HUES48 (cell line): ENCODE results near the gene SPECC1.

Experiments
- H3K27ac ChIP-seq: one replicate; pipeline ENCODE4 v1.7.0; 2013; ENCODE audit warnings: low read depth, low read length, inconsistent platforms
- H3K27me3 ChIP-seq: 2 replicates; pipeline ENCODE4 v1.6.1; 2013; ENCODE audit warnings: mild to moderate bottlenecking, low read length; ENCODE audit not compliant: control insufficient read depth, insufficient read depth
- H3K36me3 ChIP-seq: 2 replicates; pipeline ENCODE4 v1.6.1; 2013; ENCODE audit warnings: low read length; ENCODE audit not compliant: control insufficient read depth, insufficient read depth
- H3K4me1 ChIP-seq: 2 replicates; pipeline ENCODE4 v1.6.1; 2013; ENCODE audit warnings: mild to moderate bottlenecking, low read length; ENCODE audit not compliant: control insufficient read depth, insufficient read depth
- H3K4me3 ChIP-seq: 2 replicates; pipeline ENCODE4 v1.5.1; 2013; ENCODE audit warnings: mild to moderate bottlenecking, low read depth, low read length
- H3K9ac ChIP-seq: 2 replicates; pipeline ENCODE4 v1.6.1; 2013; ENCODE audit warnings: mild to moderate bottlenecking, low read depth, low read length, moderate library complexity
- H3K9me3 ChIP-seq: 2 replicates; pipeline ENCODE4 v1.6.1; 2013; ENCODE audit warnings: low read length; ENCODE audit not compliant: control insufficient read depth, insufficient read depth

Gene SPECC1

GRCh38 chr17:20299013-20299412 lies 289.9 kb downstream of the SPECC1 start:
- H3K36me3 ChIP-seq: peaks cover 25% of the 10 kb centered on the region
- no peaks in the 10 kb centered on the region for H3K9me3 ChIP-seq
- H3K4me1 ChIP-seq: no peaks in the 10 kb centered on the region
- no peak overlapping the region for H3K4me3 ChIP-seq
- no peak overlapping the region for H3K27ac ChIP-seq
- H3K27me3 ChIP-seq: no peaks in the 10 kb centered on the region
- H3K9ac ChIP-seq: no peak overlapping the region

GRCh38 chr17:20300436-20300934 lies 291.3 kb downstream of the SPECC1 start:
- no peaks in the 10 kb centered on the region for H3K27me3 ChIP-seq
- no peak overlapping the region for H3K4me3 ChIP-seq
- 0 out of 2 replicates have a peak, but pooled peaks cover 3% of the 10 kb centered on the region for H3K9me3 ChIP-seq
- no peaks in the 10 kb centered on the region for H3K4me1 ChIP-seq
- H3K27ac ChIP-seq: no peak overlapping the region
- peaks cover 25% of the 10 kb centered on the region for H3K36me3 ChIP-seq
- H3K9ac ChIP-seq: no peak overlapping the region

GRCh38 chr17:20302246-20302917 lies 293.2 kb downstream of the SPECC1 start:
- Histone ChIP-seq H3K36me3 (peaks cover 35% of the 10 kb centered on the region), H3K9ac (no peak overlapping the region), H3K9me3 (peaks cover 13% of the 10 kb centered on the region), H3K4me1 (no peaks in the 10 kb centered on the region), H3K4me3 (no peak overlapping the region), H3K27me3 (no peaks in the 10 kb centered on the region), H3K27ac (no peak overlapping the region)

GRCh38 chr17:20304961-20305360 lies 295.8 kb downstream of the SPECC1 start:
- H3K9ac ChIP-seq: no peak overlapping the region
- no peak overlapping the region for H3K4me3 ChIP-seq
- H3K36me3 ChIP-seq: peaks cover 35% of the 10 kb centered on the region
- H3K9me3 ChIP-seq: peaks cover 16% of the 10 kb centered on the region
- no peaks in the 10 kb centered on the region for H3K4me1 ChIP-seq
- no peak overlapping the region for H3K27ac ChIP-seq
- H3K27me3 ChIP-seq: no peaks in the 10 kb centered on the region

GRCh38 chr17:20306924-20307323 lies 297.8 kb downstream of the SPECC1 start:
- H3K4me1 ChIP-seq: no peaks in the 10 kb centered on the region
- H3K27ac ChIP-seq: no peak overlapping the region
- H3K9ac ChIP-seq: no peak overlapping the region
- H3K4me3 ChIP-seq: no peak overlapping the region
- peaks cover 16% of the 10 kb centered on the region for H3K9me3 ChIP-seq
- H3K27me3 ChIP-seq: no peaks in the 10 kb centered on the region
- peaks cover 36% of the 10 kb centered on the region for H3K36me3 ChIP-seq

- Histone ChIP-seq H3K4me1 (no peaks in the 10 kb centered on the region), H3K27ac (no peak overlapping the region), H3K9ac (no peak overlapping the region), H3K36me3 (peaks cover 36% of the 10 kb centered on the region), H3K4me3 (no peak overlapping the region), H3K27me3 (no peaks in the 10 kb centered on the region), H3K9me3 (peaks cover 16% of the 10 kb centered on the region)
Measured at GRCh38 chr17:20307326-20307910, 298.3 kb downstream of the SPECC1 start.

GRCh38 chr17:20310481-20310880 lies 301.3 kb downstream of the SPECC1 start:
- H3K36me3 ChIP-seq: peaks cover 53% of the 10 kb centered on the region
- H3K4me1 ChIP-seq: no peaks in the 10 kb centered on the region
- H3K9ac ChIP-seq: no peak overlapping the region
- H3K4me3 ChIP-seq: no peak overlapping the region
- peaks cover 12% of the 10 kb centered on the region for H3K9me3 ChIP-seq
- no peak overlapping the region for H3K27ac ChIP-seq
- H3K27me3 ChIP-seq: no peaks in the 10 kb centered on the region

- no peak overlapping the region for H3K27ac ChIP-seq
- no peaks in the 10 kb centered on the region for H3K9me3 ChIP-seq
- peaks cover 34% of the 10 kb centered on the region for H3K36me3 ChIP-seq
- no peaks in the 10 kb centered on the region for H3K27me3 ChIP-seq
- H3K4me3 ChIP-seq: no peak overlapping the region
- H3K4me1 ChIP-seq: no peaks in the 10 kb centered on the region
- no peak overlapping the region for H3K9ac ChIP-seq
Measured at GRCh38 chr17:20313306-20313705, 304.1 kb downstream of the SPECC1 start.

GRCh38 chr17:20313891-20314290 lies 304.7 kb downstream of the SPECC1 start:
- H3K4me1 ChIP-seq: no peaks in the 10 kb centered on the region
- no peak overlapping the region for H3K27ac ChIP-seq
- H3K27me3 ChIP-seq: no peaks in the 10 kb centered on the region
- no peak overlapping the region for H3K4me3 ChIP-seq
- H3K36me3 ChIP-seq: peaks cover 29% of the 10 kb centered on the region
- no peaks in the 10 kb centered on the region for H3K9me3 ChIP-seq
- no peak overlapping the region for H3K9ac ChIP-seq

GRCh38 chr17:20314834-20315233 lies 305.7 kb downstream of the SPECC1 start:
- Histone ChIP-seq H3K9ac (no peak overlapping the region), H3K27me3 (no peaks in the 10 kb centered on the region), H3K27ac (no peak overlapping the region), H3K36me3 (peaks cover 26% of the 10 kb centered on the region), H3K4me3 (no peak overlapping the region), H3K4me1 (no peaks in the 10 kb centered on the region), H3K9me3 (no peaks in the 10 kb centered on the region)

- no peaks in the 10 kb centered on the region for H3K4me1 ChIP-seq
- H3K36me3 ChIP-seq: peaks cover 23% of the 10 kb centered on the region
- H3K9ac ChIP-seq: no peak overlapping the region
- H3K27ac ChIP-seq: no peak overlapping the region
- no peaks in the 10 kb centered on the region for H3K9me3 ChIP-seq
- H3K4me3 ChIP-seq: no peak overlapping the region
- no peaks in the 10 kb centered on the region for H3K27me3 ChIP-seq
Measured at GRCh38 chr17:20315311-20315710, 306.2 kb downstream of the SPECC1 start.
